ENCODE results near the gene OSBPL6.

Gene OSBPL6

DNA sequence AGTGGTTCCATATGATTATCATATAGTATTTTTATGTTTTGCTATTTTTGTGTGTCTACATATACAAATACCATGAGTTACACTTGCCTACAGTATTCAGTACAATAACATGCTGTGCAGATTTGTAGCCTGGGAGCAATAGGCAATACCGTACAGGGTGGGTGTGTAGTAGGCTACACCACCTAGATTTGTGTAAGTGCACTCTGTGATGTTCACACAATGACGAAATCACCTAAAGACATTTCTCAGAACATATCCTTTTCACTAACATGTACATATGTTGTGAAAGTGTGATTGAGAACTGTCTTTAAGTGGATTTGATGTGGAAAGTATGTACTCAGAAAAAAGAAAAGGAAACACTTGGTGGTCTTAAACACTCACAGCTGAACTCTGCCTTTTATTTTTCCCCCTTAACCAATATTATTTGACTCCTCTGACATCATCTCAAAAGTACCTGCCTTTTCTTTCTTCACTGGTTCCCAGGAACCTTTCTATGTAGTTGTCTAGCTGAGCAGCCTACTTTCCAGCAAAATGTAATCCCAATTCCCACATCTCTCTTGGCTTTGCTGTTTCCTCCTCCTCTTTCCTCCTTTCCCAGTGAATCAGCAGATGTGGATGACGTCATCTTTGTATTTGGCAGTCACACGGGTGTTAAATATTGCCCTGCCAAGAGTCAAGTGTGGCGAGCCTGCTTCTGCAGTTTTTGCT is 47.7 kb downstream of the OSBPL6 start:
- no peak for DNase-seq (ENCODE audit: low spot score)

GRCh38 chr2:178242552-178242883 is 48.2 kb downstream of the OSBPL6 start:
- no peak for DNase-seq (ENCODE audit: low spot score)

- DNase-seq (ENCODE audit: low spot score): no peak
These were observed 49.6 kb downstream of the OSBPL6 start for GRCh38 chr2:178243961-178244360.

- DNase-seq (ENCODE audit: low spot score): no peak
These were observed 50.5 kb downstream of the OSBPL6 start for GRCh38 chr2:178244777-178245176.

DNA sequence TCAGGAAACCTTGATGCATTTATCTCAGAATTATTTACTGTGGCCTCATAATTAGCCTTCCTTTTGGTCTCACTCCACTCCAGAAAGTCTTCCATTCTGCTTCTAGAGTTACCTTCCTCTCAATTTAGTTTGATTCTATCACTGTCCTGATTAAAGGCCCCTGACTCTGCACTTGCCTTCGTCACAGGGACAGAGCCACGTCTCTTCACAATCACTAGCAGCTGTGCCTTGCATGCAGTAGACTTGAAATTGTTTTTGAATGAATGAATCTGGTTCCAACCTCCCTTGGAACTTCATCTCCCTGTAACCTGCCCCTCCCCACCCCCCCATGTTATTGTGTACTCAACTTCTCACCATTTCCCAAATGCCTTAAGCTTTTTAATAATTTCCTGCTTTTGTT is 52.4 kb downstream of the OSBPL6 start:
- no peak for DNase-seq (ENCODE audit: low spot score)

GRCh38 chr2:178247250-178247649 is 52.9 kb downstream of the OSBPL6 start:
- DNase-seq (ENCODE audit: low spot score): no peak

- no peak for DNase-seq (ENCODE audit: low spot score)
These were observed 56.1 kb downstream of the OSBPL6 start for GRCh38 chr2:178250429-178250828.

DNA sequence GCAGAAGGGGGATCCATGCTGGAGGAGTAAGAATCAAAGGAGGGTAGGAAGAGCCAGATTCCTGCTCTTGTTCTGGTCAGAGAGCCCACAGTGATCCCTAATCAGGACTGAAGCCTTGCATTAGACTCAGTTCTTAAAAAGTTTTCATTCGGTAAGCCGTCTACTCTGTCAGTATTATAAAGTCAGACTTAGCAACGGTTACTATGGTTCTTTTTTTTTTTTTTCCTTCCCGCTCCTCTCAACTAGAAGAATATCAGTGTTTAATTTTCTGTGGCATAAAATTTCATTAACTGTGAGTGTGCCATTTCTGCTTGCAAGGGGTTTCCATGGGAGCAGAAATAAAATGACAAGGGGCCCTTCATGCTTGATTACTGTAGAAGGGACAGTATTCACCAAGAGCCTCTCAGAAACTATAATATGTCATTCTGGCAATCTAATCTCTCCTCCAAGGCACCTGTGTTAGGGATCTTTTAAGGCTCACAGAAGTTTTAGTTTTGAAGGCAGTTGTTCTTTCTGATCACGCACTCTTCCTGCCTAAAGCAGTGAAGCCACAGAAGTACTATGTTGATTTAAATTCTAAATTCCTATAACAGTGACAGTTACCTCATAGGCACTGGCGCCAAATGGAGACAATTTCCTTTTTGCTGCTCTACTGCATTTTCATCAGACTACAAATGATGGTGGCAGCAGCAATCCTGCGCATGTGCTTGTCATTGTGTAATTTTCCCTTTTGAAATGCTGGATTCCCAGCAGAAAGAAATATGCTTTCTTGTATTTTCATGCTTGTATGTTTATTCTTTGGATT is 57.0 kb downstream of the OSBPL6 start:
- no peak for DNase-seq (ENCODE audit: low spot score)

DNA sequence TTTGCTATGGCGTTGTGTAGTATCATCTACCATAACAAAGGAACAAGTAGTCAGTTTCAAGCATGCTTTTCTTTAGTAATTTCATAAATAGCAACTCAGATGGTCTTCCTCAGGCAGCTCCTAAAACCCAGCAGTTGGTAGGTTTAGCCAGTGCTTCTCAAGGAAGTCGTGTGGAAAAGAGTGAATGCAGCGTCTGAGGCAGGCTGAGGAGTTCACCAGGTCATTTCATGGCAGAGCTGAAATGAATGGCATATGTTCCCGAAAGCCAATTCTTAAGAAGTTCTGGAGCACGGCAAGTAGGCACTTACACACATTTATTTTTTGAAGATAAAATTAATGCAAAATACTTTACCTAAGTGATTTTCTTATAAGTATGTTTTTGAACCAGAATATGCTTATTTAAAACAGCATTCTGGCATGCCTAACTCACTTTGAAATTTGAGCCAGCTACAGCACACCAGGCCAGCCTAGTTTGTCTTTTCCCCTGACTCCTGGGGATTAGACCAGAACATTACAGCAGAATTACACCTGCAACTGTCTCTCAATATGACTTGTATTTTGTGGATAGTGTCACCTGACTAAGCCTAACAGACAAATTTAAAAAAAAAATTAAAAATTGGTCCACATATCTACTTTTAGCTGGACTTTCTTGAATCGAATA is 62.2 kb downstream of the OSBPL6 start:
- DNase-seq (ENCODE audit: low spot score): no peak

DNA sequence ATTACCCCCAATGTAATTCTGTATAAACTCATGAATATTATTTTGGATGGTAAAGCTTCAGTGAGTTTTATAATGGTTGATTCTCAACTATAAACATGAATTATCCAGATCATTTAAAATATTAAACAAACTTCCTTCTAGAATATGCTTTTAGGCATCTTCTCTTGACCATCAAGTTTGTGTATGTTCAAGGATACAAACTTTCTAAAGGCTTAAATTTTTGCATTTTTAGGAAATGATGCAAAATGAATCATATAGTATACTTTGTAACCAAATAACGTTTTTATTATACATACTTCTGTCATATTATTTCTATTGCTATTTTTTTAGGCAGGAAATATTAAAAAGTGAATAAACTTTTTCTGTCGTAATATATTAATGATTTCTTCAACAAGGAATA is 62.8 kb downstream of the OSBPL6 start:
- no peak for DNase-seq (ENCODE audit: low spot score)

- no peak for DNase-seq (ENCODE audit: low spot score)
These were observed 64.6 kb downstream of the OSBPL6 start for GRCh38 chr2:178258916-178259315.

- DNase-seq (ENCODE audit: low spot score): no peak
These were observed 69.0 kb downstream of the OSBPL6 start for GRCh38 chr2:178263159-178263860.

GRCh38 chr2:178264211-178264610 is 69.9 kb downstream of the OSBPL6 start:
- DNase-seq (ENCODE audit: low spot score): no peak

- DNase-seq (ENCODE audit: low spot score): no peak
These were observed 71.5 kb downstream of the OSBPL6 start for GRCh38 chr2:178265851-178266250.

DNA sequence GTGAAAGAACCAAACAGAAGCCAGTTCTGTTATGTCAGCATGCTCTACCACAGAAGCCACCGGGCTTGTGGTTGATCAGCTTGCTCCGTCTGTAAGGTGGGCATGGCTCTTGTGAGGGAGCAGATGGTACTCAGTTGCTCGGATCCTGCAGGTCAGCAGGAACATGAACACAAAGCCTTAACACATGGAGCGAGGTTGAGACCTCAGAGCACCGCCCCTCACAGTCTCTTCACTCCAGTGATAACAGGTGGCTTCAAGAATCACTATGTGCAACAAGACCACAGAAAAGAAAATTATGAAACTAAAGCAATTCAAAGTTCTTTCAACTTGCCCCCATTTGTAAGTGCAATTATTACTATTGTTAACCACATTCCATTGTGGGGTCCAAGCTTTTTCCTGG is 72.1 kb downstream of the OSBPL6 start:
- DNase-seq (ENCODE audit: low spot score): no peak

DNA sequence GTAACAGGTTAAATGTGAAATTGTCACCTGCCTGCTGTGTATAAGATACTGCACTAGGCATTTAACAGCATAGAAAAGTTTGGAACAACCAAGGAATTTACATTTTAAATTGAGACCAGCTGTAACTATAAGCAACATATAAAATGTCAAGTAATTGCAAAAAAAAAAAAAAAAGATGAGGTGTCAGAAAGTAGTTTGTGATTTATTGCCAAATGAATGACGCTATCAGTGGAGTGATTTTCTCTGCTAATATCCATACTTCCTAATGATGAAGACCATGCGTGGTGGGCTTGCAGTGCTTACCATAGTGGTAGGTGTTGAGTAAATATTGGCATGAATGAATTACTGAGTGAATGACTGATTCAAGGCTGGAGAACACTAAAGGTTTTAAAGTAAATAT is 73.3 kb downstream of the OSBPL6 start:
- DNase-seq (ENCODE audit: low spot score): no peak

DNA sequence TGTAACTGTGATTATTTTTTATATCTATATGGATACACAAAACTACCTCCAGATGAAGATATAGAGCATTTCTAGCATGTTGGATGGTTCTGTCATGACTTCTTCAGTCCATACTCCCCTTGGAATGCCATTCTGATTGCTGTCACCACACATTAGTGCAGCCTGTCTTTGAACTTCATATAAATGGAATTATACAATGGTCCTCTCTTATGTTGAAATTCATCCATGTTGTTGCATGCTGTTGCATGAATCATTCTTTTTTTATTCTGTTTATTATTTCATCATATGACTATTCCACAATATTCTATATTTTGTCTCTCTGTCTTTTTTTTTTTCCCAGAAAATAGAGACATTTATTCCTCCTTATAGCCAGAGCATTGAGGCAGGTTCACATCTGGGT is 74.1 kb downstream of the OSBPL6 start:
- DNase-seq (ENCODE audit: low spot score): no peak

- no peak for DNase-seq (ENCODE audit: low spot score)
These were observed 75.3 kb downstream of the OSBPL6 start for GRCh38 chr2:178269438-178270224.

GRCh38 chr2:178270338-178270737 is 76.0 kb downstream of the OSBPL6 start:
- DNase-seq (ENCODE audit: low spot score): no peak

GRCh38 chr2:178271094-178271493 is 76.8 kb downstream of the OSBPL6 start:
- no peak for DNase-seq (ENCODE audit: low spot score)

- no peak for DNase-seq (ENCODE audit: low spot score)
These were observed 77.5 kb downstream of the OSBPL6 start for GRCh38 chr2:178271629-178272333.

Data from NAMALWA (cell line).